ENCODE data around the gene ITCH.

DNA sequence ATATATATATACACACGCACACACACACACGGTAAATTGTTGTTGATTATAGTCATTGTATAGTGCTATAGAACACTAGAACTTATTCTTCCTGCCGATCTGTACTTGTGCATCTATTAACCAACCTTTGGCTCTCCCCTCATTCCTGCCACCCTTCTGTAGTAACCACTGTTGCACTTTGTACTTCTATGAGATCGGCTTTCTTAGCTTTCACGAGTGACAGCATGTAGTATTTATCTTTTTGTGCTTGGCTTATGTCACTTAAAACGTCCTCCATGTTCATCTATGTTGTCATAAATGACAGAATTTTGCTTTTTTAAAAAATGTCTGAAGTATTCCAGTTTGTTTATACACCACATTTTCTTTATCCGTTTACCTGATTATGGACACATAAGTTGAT lies 132.2 kb downstream of the ITCH start:
- TF ChIP-seq GFI1B (tag by site-specific recombination; IDR thresholded peaks at IDR 0.05), result no peak
- TF ChIP-seq, protein P1, sequence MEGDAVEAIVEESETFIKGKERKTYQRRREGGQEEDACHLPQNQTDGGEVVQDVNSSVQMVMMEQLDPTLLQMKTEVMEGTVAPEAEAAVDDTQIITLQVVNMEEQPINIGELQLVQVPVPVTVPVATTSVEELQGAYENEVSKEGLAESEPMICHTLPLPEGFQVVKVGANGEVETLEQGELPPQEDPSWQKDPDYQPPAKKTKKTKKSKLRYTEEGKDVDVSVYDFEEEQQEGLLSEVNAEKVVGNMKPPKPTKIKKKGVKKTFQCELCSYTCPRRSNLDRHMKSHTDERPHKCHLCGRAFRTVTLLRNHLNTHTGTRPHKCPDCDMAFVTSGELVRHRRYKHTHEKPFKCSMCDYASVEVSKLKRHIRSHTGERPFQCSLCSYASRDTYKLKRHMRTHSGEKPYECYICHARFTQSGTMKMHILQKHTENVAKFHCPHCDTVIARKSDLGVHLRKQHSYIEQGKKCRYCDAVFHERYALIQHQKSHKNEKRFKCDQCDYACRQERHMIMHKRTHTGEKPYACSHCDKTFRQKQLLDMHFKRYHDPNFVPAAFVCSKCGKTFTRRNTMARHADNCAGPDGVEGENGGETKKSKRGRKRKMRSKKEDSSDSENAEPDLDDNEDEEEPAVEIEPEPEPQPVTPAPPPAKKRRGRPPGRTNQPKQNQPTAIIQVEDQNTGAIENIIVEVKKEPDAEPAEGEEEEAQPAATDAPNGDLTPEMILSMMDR (tag by site-specific recombination; IDR thresholded peaks at IDR 0.05), result no peak
- TF ChIP-seq, protein P2, sequence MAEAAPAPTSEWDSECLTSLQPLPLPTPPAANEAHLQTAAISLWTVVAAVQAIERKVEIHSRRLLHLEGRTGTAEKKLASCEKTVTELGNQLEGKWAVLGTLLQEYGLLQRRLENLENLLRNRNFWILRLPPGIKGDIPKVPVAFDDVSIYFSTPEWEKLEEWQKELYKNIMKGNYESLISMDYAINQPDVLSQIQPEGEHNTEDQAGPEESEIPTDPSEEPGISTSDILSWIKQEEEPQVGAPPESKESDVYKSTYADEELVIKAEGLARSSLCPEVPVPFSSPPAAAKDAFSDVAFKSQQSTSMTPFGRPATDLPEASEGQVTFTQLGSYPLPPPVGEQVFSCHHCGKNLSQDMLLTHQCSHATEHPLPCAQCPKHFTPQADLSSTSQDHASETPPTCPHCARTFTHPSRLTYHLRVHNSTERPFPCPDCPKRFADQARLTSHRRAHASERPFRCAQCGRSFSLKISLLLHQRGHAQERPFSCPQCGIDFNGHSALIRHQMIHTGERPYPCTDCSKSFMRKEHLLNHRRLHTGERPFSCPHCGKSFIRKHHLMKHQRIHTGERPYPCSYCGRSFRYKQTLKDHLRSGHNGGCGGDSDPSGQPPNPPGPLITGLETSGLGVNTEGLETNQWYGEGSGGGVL (tag by site-specific recombination; IDR thresholded peaks at IDR 0.05), result no peak
- TF ChIP-seq ZBTB7A (tag by site-specific recombination; IDR thresholded peaks at IDR 0.05; ENCODE audit: low read depth), result no peak
- TF ChIP-seq ZFP3 (tag by site-specific recombination; IDR thresholded peaks at IDR 0.05; ENCODE audit: low read depth), result no peak
- TF ChIP-seq ZNF311 (tag by site-specific recombination; IDR thresholded peaks at IDR 0.05; ENCODE audit: borderline replicate concordance), result no peak
- TF ChIP-seq ZNF610 (tag by site-specific recombination; IDR thresholded peaks at IDR 0.05; ENCODE audit: borderline replicate concordance), result no peak
- no peak for TF ChIP-seq EGR2 (tag by site-specific recombination; IDR thresholded peaks at IDR 0.05; ENCODE audit: low read depth)
- TF ChIP-seq, protein P3, sequence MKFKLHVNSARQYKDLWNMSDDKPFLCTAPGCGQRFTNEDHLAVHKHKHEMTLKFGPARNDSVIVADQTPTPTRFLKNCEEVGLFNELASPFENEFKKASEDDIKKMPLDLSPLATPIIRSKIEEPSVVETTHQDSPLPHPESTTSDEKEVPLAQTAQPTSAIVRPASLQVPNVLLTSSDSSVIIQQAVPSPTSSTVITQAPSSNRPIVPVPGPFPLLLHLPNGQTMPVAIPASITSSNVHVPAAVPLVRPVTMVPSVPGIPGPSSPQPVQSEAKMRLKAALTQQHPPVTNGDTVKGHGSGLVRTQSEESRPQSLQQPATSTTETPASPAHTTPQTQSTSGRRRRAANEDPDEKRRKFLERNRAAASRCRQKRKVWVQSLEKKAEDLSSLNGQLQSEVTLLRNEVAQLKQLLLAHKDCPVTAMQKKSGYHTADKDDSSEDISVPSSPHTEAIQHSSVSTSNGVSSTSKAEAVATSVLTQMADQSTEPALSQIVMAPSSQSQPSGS (tag by site-specific recombination; IDR thresholded peaks at IDR 0.05; ENCODE audit: low read depth), result no peak
- TF ChIP-seq ZBTB8A (tag by site-specific recombination; IDR thresholded peaks at IDR 0.05), result no peak
- no peak for TF ChIP-seq YY1 (tag by site-specific recombination; IDR thresholded peaks at IDR 0.05)
- TF ChIP-seq HOXA7 (CRISPR knock-in tag; IDR thresholded peaks at IDR 0.05; ENCODE audit: borderline replicate concordance), result no peak
- TF ChIP-seq, protein P4, sequence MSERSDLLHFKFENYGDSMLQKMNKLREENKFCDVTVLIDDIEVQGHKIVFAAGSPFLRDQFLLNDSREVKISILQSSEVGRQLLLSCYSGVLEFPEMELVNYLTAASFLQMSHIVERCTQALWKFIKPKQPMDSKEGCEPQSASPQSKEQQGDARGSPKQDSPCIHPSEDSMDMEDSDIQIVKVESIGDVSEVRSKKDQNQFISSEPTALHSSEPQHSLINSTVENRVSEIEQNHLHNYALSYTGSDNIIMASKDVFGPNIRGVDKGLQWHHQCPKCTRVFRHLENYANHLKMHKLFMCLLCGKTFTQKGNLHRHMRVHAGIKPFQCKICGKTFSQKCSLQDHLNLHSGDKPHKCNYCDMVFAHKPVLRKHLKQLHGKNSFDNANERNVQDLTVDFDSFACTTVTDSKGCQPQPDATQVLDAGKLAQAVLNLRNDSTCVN (tag by site-specific recombination; optimal IDR thresholded peaks at IDR 0.05), result no peak
- no peak for TF ChIP-seq ZNF274 (IDR thresholded peaks at IDR 0.05; ENCODE audit: low read length)
- TF ChIP-seq ZNF274 (tag by site-specific recombination; IDR thresholded peaks at IDR 0.05; ENCODE audit: borderline replicate concordance), result no peak
